Stimulated activated naive B cell treated with anti-CD40 and anti-IgM and Interleukin-4, amounts not matched to agents 10 μg/mL and 1 μg/mL and 100 μg/mL, for 72 hours (primary cell): ENCODE results near the gene ARL15.

Experiments used
- ATAC-seq, 2 donors: fragments of 150-1000 bp; cut with Tn5 transposase; replicated peaks; 2 replicates each; pipeline ENCODE4 v1.10.0; 2021; ENCODE audit warnings: moderate library complexity in 1 of 2
- DNase-seq: peaks from one replicate; pipeline ENCODE4 v3.0.0; 2021
- H3K27ac Mint-ChIP-seq: one replicate; pipeline ENCODE4 v1.8.0; 2022; ENCODE audit warnings: mild to moderate bottlenecking, mixed read lengths
- H3K27me3 Mint-ChIP-seq, 2 donors: one replicate each; pipeline ENCODE4 v1.8.0; 2022; ENCODE audit warnings: mixed read lengths in 2 of 2
- H3K36me3 Mint-ChIP-seq, 2 donors: one replicate each; pipeline ENCODE4 v1.8.0; 2022; ENCODE audit warnings: mixed read lengths in 2 of 2, mild to moderate bottlenecking in 1 of 2
- H3K4me1 Mint-ChIP-seq, 2 donors: one replicate each; pipeline ENCODE4 v1.8.0; 2022; ENCODE audit warnings: mixed read lengths in 2 of 2, mild to moderate bottlenecking in 1 of 2
- H3K4me3 Mint-ChIP-seq, 2 donors: one replicate each; pipeline ENCODE4 v1.8.0; 2022; ENCODE audit warnings: mild to moderate bottlenecking in 2 of 2, mixed read lengths in 2 of 2, moderate library complexity in 1 of 2
- H3K9me3 Mint-ChIP-seq, 2 donors: one replicate each; pipeline ENCODE4 v1.8.0; 2022; ENCODE audit warnings: mixed read lengths in 2 of 2, mild to moderate bottlenecking in 1 of 2

Gene ARL15

GRCh38 chr5:54140247-54140840 lies 170.0 kb downstream of the ARL15 start:
- ATAC-seq (no peak), DNase-seq (no peak)
- peaks cover 3 to 4% of the 10 kb centered on the region in 2 donors for H3K36me3 Mint-ChIP-seq
- H3K27ac Mint-ChIP-seq = no peak overlapping the region
- H3K9me3 Mint-ChIP-seq = no peaks in the 10 kb centered on the region
- H3K27me3 Mint-ChIP-seq = no peaks in the 10 kb centered on the region
- no peaks in the 10 kb centered on the region for H3K4me1 Mint-ChIP-seq
- H3K4me3 Mint-ChIP-seq = no peak overlapping the region

- no peak for DNase-seq
- Mint-ChIP-seq H3K27ac (no peak overlapping the region), H3K4me3 (no peak overlapping the region), H3K36me3 (peaks cover 3 to 7% of the 10 kb centered on the region in 2 donors), H3K27me3 (no peaks in the 10 kb centered on the region), H3K9me3 (no peaks in the 10 kb centered on the region), H3K4me1 (no peaks in the 10 kb centered on the region)
- ATAC-seq = no peak
These were observed 173.6 kb downstream of the ARL15 start for GRCh38 chr5:54136516-54137440.

GRCh38 chr5:54135042-54135441 lies 175.3 kb downstream of the ARL15 start:
- no peaks in the 10 kb centered on the region for H3K9me3 Mint-ChIP-seq
- H3K27ac Mint-ChIP-seq = no peak overlapping the region
- no peak for DNase-seq

GRCh38 chr5:54133917-54134316 lies 176.5 kb downstream of the ARL15 start:
- Mint-ChIP-seq H3K4me3 (no peak overlapping the region), H3K27me3 (no peaks in the 10 kb centered on the region), H3K9me3 (peaks cover 0 to 1% of the 10 kb centered on the region in 2 donors), H3K4me1 (peaks cover 0 to 1% of the 10 kb centered on the region in 2 donors), H3K27ac (no peak overlapping the region), H3K36me3 (peaks cover 3 to 14% of the 10 kb centered on the region in 2 donors)
- ATAC-seq (no peak), DNase-seq (no peak)

More at GRCh38 chr5:54135042-54135441, 175.3 kb downstream of the ARL15 start:
- H3K27me3 Mint-ChIP-seq = no peaks in the 10 kb centered on the region
- H3K4me1 Mint-ChIP-seq = peaks cover 0 to 1% of the 10 kb centered on the region in 2 donors
- ATAC-seq = no peak
- H3K36me3 Mint-ChIP-seq = peaks cover 3 to 10% of the 10 kb centered on the region in 2 donors
- H3K4me3 Mint-ChIP-seq = no peak overlapping the region

- no peaks in the 10 kb centered on the region for H3K27me3 Mint-ChIP-seq
- no peaks in the 10 kb centered on the region for H3K9me3 Mint-ChIP-seq
- ATAC-seq (no peak), DNase-seq (no peak)
- peaks cover 0 to 7% of the 10 kb centered on the region in 2 donors for H3K36me3 Mint-ChIP-seq
- no peak overlapping the region for H3K4me3 Mint-ChIP-seq
- H3K4me1 Mint-ChIP-seq = peaks cover 7 to 17% of the 10 kb centered on the region in 2 donors
- H3K27ac Mint-ChIP-seq = no peak overlapping the region
These were observed 189.9 kb downstream of the ARL15 start for GRCh38 chr5:54120473-54120872.

GRCh38 chr5:54117957-54118356 lies 192.4 kb downstream of the ARL15 start:
- Mint-ChIP-seq H3K36me3 (peaks cover 0 to 4% of the 10 kb centered on the region in 2 donors), H3K4me1 (peaks cover 7 to 18% of the 10 kb centered on the region in 2 donors), H3K4me3 (no peak overlapping the region), H3K9me3 (no peaks in the 10 kb centered on the region), H3K27me3 (no peaks in the 10 kb centered on the region), H3K27ac (no peak overlapping the region)
- ATAC-seq (no peak), DNase-seq (no peak)

GRCh38 chr5:54115735-54116403 lies 194.5 kb downstream of the ARL15 start:
- ATAC-seq = peak; percentile 21 to 46
- DNase-seq = no peak
- no peaks in the 10 kb centered on the region for H3K27me3 Mint-ChIP-seq
- H3K4me3 Mint-ChIP-seq = no peak overlapping the region
- H3K9me3 Mint-ChIP-seq = no peaks in the 10 kb centered on the region
- H3K4me1 Mint-ChIP-seq = peaks cover 7 to 12% of the 10 kb centered on the region in 2 donors
- H3K27ac Mint-ChIP-seq = no peak overlapping the region
- peaks cover 0 to 6% of the 10 kb centered on the region in 2 donors for H3K36me3 Mint-ChIP-seq

- no peaks in the 10 kb centered on the region for H3K9me3 Mint-ChIP-seq
- no peak overlapping the region for H3K27ac Mint-ChIP-seq
- peaks cover 0 to 6% of the 10 kb centered on the region in 2 donors for H3K36me3 Mint-ChIP-seq
- DNase-seq (no peak), ATAC-seq (no peak)
- peaks cover 7% of the 10 kb centered on the region in 2 donors for H3K4me1 Mint-ChIP-seq
- no peaks in the 10 kb centered on the region for H3K27me3 Mint-ChIP-seq
- no peak overlapping the region for H3K4me3 Mint-ChIP-seq
These were observed 197.3 kb downstream of the ARL15 start for GRCh38 chr5:54113060-54113459.

GRCh38 chr5:54109626-54110330 lies 200.6 kb downstream of the ARL15 start:
- DNase-seq (no peak), ATAC-seq (no peak)
- H3K27me3 Mint-ChIP-seq = no peaks in the 10 kb centered on the region
- H3K36me3 Mint-ChIP-seq = peaks cover 9 to 20% of the 10 kb centered on the region in 2 donors
- H3K9me3 Mint-ChIP-seq = no peaks in the 10 kb centered on the region
- no peaks in the 10 kb centered on the region for H3K4me1 Mint-ChIP-seq
- H3K27ac Mint-ChIP-seq = no peak overlapping the region
- H3K4me3 Mint-ChIP-seq = no peak overlapping the region

GRCh38 chr5:54108136-54108535 lies 202.2 kb downstream of the ARL15 start:
- Mint-ChIP-seq H3K4me3 (no peak overlapping the region), H3K27ac (no peak overlapping the region), H3K36me3 (peaks cover 9 to 18% of the 10 kb centered on the region in 2 donors), H3K9me3 (no peaks in the 10 kb centered on the region), H3K4me1 (no peaks in the 10 kb centered on the region), H3K27me3 (no peaks in the 10 kb centered on the region)
- ATAC-seq (no peak), DNase-seq (no peak)

GRCh38 chr5:54103871-54104270 lies 206.5 kb downstream of the ARL15 start:
- H3K27ac Mint-ChIP-seq = no peak overlapping the region
- H3K4me3 Mint-ChIP-seq = no peak overlapping the region

GRCh38 chr5:54098267-54098666 lies 212.1 kb downstream of the ARL15 start:
- Mint-ChIP-seq H3K4me3 (no peak overlapping the region), H3K27me3 (no peaks in the 10 kb centered on the region), H3K9me3 (no peaks in the 10 kb centered on the region), H3K27ac (no peak overlapping the region), H3K36me3 (peaks cover 0 to 2% of the 10 kb centered on the region in 2 donors), H3K4me1 (peaks cover 15 to 29% of the 10 kb centered on the region in 2 donors)
- ATAC-seq (no peak), DNase-seq (no peak)

More at GRCh38 chr5:54103871-54104270, 206.5 kb downstream of the ARL15 start:
- DNase-seq (no peak), ATAC-seq (no peak)
- Mint-ChIP-seq H3K36me3 (peaks cover 9 to 14% of the 10 kb centered on the region in 2 donors), H3K27me3 (no peaks in the 10 kb centered on the region), H3K9me3 (no peaks in the 10 kb centered on the region), H3K4me1 (no peaks in the 10 kb centered on the region)

- no peak overlapping the region for H3K27ac Mint-ChIP-seq
- DNase-seq = no peak
- peaks cover 0 to 5% of the 10 kb centered on the region in 2 donors for H3K36me3 Mint-ChIP-seq
- H3K4me1 Mint-ChIP-seq = peaks cover 17 to 29% of the 10 kb centered on the region in 2 donors
- no peaks in the 10 kb centered on the region for H3K9me3 Mint-ChIP-seq
- no peak overlapping the region for H3K4me3 Mint-ChIP-seq
- ATAC-seq = peak in 1 of 2 donors; percentile 30
- H3K27me3 Mint-ChIP-seq = no peaks in the 10 kb centered on the region
These were observed 214.4 kb downstream of the ARL15 start for GRCh38 chr5:54095969-54096368.

- no peak overlapping the region for H3K4me3 Mint-ChIP-seq
- H3K27me3 Mint-ChIP-seq = no peaks in the 10 kb centered on the region
- H3K36me3 Mint-ChIP-seq = peaks cover 0 to 5% of the 10 kb centered on the region in 2 donors
- H3K9me3 Mint-ChIP-seq = no peaks in the 10 kb centered on the region
- peaks cover 17 to 34% of the 10 kb centered on the region in 2 donors for H3K4me1 Mint-ChIP-seq
- no peak for DNase-seq
- no peak for ATAC-seq
- H3K27ac Mint-ChIP-seq = no peak overlapping the region
These were observed 215.7 kb downstream of the ARL15 start for GRCh38 chr5:54094706-54095105.
